Activated naive CD4-positive, alpha-beta T cell treated with anti-CD3 and anti-CD28 coated beads, Interleukin-2, amount 50 U/mL, for 72 hours (primary cell): ENCODE data around the gene SMYD3. TPM values are rescaled to one million over a fixed set of nuclear protein-coding genes. Genes with fewer than 3 reads are reported as not detected.

Experiments used
- ATAC-seq, 2 donors: fragments of 150-1000 bp; cut with Tn5 transposase; 2 replicates each; pipeline ENCODE4 v1.10.0; 2021; ENCODE audit warnings: mild to moderate bottlenecking in 2 of 2, moderate library complexity in 2 of 2
- DNase-seq, 2 donors: peaks; one replicate each; pipeline ENCODE4 v3.0.0; 2021 to 2022; ENCODE audit warnings: low spot score in 2 of 2
- H3K27ac Mint-ChIP-seq, 2 donors: one replicate each; pipeline ENCODE4 v1.8.0; 2022; ENCODE audit warnings: mild to moderate bottlenecking in 2 of 2, mixed read lengths in 2 of 2
- H3K36me3 Mint-ChIP-seq, 2 donors: one replicate each; pipeline ENCODE4 v1.8.0; 2022; ENCODE audit warnings: mixed read lengths in 2 of 2
- H3K9me3 Mint-ChIP-seq, 2 donors: one replicate each; pipeline ENCODE4 v1.8.0; 2022; ENCODE audit warnings: mixed read lengths in 2 of 2
- total RNA-seq, 2 donors: library from RNA; stranded (reverse); gene quantifications; one replicate each; pipeline ENCODE4 v1.2.3, GENCODE V29; 2022

SMYD3 gene
- total RNA-seq, 2 donors from 2014 or later = 18.5 to 30.1 TPM

DNA sequence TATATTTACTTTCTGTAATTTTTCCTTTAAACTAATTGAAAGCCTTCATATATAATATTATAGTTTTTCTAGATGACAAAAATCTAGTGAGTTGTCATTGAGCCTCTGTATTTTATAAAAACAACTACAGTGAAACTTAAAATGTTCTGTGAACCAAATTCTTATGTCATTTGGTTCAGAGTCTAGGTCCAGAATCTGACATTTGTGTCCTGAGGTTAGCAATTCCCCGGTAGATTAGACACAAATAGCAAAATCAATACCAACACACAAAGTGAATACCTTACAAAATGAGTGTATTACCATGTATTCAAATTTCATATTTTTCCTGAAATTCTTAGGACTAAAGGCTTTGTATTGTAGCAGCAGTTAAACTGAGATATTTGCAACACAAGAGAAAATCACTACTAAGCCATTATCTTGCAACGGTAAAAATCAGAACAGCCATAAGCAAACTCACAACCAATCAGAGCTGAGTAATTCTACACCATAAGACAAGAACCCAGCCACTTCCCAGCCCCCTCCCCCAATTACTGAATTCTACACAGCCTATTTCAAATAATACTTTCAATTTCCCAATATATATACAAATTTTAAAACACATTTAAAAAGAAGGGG is 573.5 kb downstream of the SMYD3 start:
- DNase-seq (no peak), ATAC-seq (no peak)
- Mint-ChIP-seq H3K36me3 (no peaks in the 10 kb centered on the region), H3K27ac (no peak overlapping the region), H3K9me3 (no peaks in the 10 kb centered on the region)

- DNase-seq (no peak), ATAC-seq (no peak)
- H3K36me3 Mint-ChIP-seq = peaks cover 0 to 4% of the 10 kb centered on the region in 2 donors
Measured at GRCh38 chr1:245932302-245932972, 574.6 kb downstream of the SMYD3 start.

GRCh38 chr1:245931450-245931849 is 575.6 kb downstream of the SMYD3 start:
- ATAC-seq (no peak), DNase-seq (no peak)
- H3K27ac Mint-ChIP-seq = no peak overlapping the region
- no peaks in the 10 kb centered on the region for H3K9me3 Mint-ChIP-seq
- H3K36me3 Mint-ChIP-seq = peaks cover 0 to 7% of the 10 kb centered on the region in 2 donors

More at GRCh38 chr1:245932302-245932972, 574.6 kb downstream of the SMYD3 start:
- Mint-ChIP-seq H3K9me3 (no peaks in the 10 kb centered on the region), H3K27ac (no peak overlapping the region)

GRCh38 chr1:245929224-245929623 is 577.9 kb downstream of the SMYD3 start:
- DNase-seq = no peak
- Mint-ChIP-seq H3K36me3 (peaks cover 5 to 7% of the 10 kb centered on the region in 2 donors), H3K9me3 (peaks cover 0 to 3% of the 10 kb centered on the region in 2 donors), H3K27ac (no peak overlapping the region)
- ATAC-seq = no peak

GRCh38 chr1:245926888-245927287 is 580.2 kb downstream of the SMYD3 start:
- H3K36me3 Mint-ChIP-seq = peaks cover 5 to 15% of the 10 kb centered on the region in 2 donors
- peaks cover 0 to 3% of the 10 kb centered on the region in 2 donors for H3K9me3 Mint-ChIP-seq
- ATAC-seq (no peak), DNase-seq (no peak)
- H3K27ac Mint-ChIP-seq = no peak overlapping the region

DNA sequence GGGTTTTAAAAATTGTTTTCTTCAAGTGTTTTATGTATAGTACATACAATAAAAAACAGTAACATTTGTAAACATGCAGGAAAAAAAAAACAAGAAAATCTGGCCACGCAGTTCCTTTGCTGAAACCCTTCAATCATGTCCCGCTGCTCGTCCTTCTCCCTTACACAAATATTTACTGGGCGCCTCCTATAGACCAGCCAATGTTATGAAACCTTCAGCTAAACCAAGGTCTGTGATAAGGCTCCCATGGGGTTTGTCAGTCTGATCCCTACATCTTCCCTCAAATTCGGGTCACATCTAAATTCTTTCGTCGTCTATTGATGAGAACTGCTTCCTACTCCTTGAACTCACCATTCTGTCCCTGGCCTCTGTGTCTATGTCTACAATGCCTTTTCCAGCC is 583.9 kb downstream of the SMYD3 start:
- H3K27ac Mint-ChIP-seq = no peak overlapping the region
- no peak for DNase-seq
- no peak for ATAC-seq
- H3K36me3 Mint-ChIP-seq = peaks cover 5 to 21% of the 10 kb centered on the region in 2 donors
- peaks cover 0 to 8% of the 10 kb centered on the region in 2 donors for H3K9me3 Mint-ChIP-seq

DNA sequence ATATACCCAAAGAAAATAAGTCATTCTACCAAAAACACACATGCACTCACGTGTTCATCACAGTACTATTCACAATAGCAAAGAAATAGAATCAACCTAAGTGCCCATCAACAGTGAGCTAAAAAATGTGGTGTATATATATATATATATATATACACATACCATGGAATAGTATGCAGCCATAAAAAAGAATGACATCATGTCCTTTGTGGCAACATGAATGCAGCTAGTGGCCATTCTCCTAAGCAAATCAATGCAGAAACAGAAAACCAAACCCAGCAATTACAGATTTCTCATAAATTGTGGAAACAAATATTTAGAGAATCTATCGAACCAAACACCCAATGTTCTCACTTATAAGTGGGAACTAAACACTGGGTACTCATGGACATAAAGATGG is 585.7 kb downstream of the SMYD3 start:
- H3K36me3 Mint-ChIP-seq = peaks cover 5 to 14% of the 10 kb centered on the region in 2 donors
- no peak overlapping the region for H3K27ac Mint-ChIP-seq
- DNase-seq (no peak), ATAC-seq (no peak)
- H3K9me3 Mint-ChIP-seq = peaks cover 0 to 8% of the 10 kb centered on the region in 2 donors

DNA sequence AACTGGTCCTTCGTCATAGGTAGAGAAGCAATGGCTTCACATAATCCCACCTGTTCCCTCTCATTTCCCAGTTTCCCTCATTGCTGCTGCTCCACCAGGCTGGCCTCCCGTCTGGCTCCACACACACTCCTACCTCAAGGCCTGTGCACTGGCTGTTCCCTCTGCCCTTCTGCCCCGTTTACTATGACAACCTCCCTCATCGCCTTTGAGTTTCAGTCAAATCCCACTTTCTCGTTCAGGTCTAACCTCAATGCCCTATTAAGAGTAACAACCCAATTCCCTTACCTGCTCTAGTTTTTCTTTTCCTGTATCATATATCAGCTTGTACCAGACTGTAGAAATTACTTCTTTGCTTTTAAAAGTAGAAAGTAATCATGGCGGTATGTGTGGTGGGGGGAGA is 589.7 kb downstream of the SMYD3 start:
- no peak for DNase-seq
- Mint-ChIP-seq H3K9me3 (peaks cover 4 to 10% of the 10 kb centered on the region in 2 donors), H3K27ac (no peak overlapping the region), H3K36me3 (peaks cover 6 to 14% of the 10 kb centered on the region in 2 donors)
- no peak for ATAC-seq

- Mint-ChIP-seq H3K36me3 (peaks cover 6 to 20% of the 10 kb centered on the region in 2 donors), H3K27ac (no peak overlapping the region), H3K9me3 (peaks cover 4 to 10% of the 10 kb centered on the region in 2 donors)
- DNase-seq (no peak), ATAC-seq (no peak)
Measured at GRCh38 chr1:245915841-245916240, 591.2 kb downstream of the SMYD3 start.

- H3K9me3 Mint-ChIP-seq = peaks cover 4 to 6% of the 10 kb centered on the region in 2 donors
- DNase-seq (no peak), ATAC-seq (no peak)
- peaks cover 6 to 17% of the 10 kb centered on the region in 2 donors for H3K36me3 Mint-ChIP-seq
- no peak overlapping the region for H3K27ac Mint-ChIP-seq
Measured at GRCh38 chr1:245915406-245915805, 591.7 kb downstream of the SMYD3 start.

- ATAC-seq (no peak), DNase-seq (no peak)
- Mint-ChIP-seq H3K9me3 (no peaks in the 10 kb centered on the region), H3K27ac (no peak overlapping the region), H3K36me3 (peaks cover 0 to 15% of the 10 kb centered on the region in 2 donors)
Measured at GRCh38 chr1:245908543-245908942, 598.5 kb downstream of the SMYD3 start.

- Mint-ChIP-seq H3K36me3 (peaks cover 7 to 19% of the 10 kb centered on the region in 2 donors), H3K9me3 (peaks cover 0 to 4% of the 10 kb centered on the region in 2 donors), H3K27ac (no peak overlapping the region)
- ATAC-seq = no peak
- DNase-seq = no peak
Measured at GRCh38 chr1:245906207-245906606, 600.9 kb downstream of the SMYD3 start.

DNA sequence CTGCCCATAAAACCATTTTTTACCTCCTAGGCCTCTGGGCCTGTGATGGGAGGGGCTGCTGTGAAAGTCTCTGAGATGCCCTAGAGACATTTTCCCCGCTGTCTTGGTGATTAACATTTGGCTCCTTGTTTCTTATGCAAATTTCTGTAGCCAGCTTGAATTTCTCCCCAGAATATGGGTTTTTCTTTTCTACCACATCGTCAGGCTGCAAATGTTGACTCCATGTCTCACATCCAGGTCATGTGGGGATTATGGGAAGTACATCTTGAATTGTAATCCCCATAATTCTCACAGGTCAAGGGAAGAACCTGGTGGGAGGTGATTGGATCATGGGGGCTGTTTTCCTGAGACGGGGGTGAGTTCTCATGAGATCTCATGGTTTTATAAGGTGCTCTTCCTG is 603.2 kb downstream of the SMYD3 start:
- DNase-seq (no peak), ATAC-seq (no peak)
- peaks cover 0 to 11% of the 10 kb centered on the region in 2 donors for H3K9me3 Mint-ChIP-seq
- H3K27ac Mint-ChIP-seq = no peak overlapping the region
- peaks cover 7 to 27% of the 10 kb centered on the region in 2 donors for H3K36me3 Mint-ChIP-seq

- peaks cover 0 to 11% of the 10 kb centered on the region in 2 donors for H3K9me3 Mint-ChIP-seq
- H3K36me3 Mint-ChIP-seq = peaks cover 7 to 20% of the 10 kb centered on the region in 2 donors
- DNase-seq (no peak), ATAC-seq (no peak)
- no peak overlapping the region for H3K27ac Mint-ChIP-seq
Measured at GRCh38 chr1:245901565-245901964, 605.5 kb downstream of the SMYD3 start.

DNA sequence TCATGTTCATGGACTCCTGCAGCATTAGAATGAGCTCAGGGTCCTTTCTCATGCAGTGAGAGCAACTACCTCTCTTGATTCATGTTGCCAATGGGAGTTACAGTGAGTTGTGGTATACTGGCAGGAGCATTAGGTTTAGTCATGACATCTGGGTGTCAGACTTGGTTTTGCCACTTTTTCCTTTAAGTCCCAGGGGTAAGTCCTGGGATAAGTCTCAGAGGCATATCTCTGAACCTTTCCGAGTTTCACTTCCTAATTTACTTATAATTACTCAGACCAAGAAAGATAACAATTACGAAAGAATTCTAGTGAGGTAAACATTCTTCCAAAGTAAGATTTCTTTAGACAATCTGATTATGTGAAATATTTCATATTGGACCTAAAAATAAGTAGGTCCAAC is 606.0 kb downstream of the SMYD3 start:
- peaks cover 7 to 20% of the 10 kb centered on the region in 2 donors for H3K36me3 Mint-ChIP-seq
- DNase-seq (no peak), ATAC-seq (no peak)
- H3K27ac Mint-ChIP-seq = no peak overlapping the region
- peaks cover 0 to 11% of the 10 kb centered on the region in 2 donors for H3K9me3 Mint-ChIP-seq

GRCh38 chr1:245898581-245898980 is 608.5 kb downstream of the SMYD3 start:
- Mint-ChIP-seq H3K27ac (no peak overlapping the region), H3K9me3 (peaks cover 0 to 20% of the 10 kb centered on the region in 2 donors)

GRCh38 chr1:245896258-245896657 is 610.8 kb downstream of the SMYD3 start:
- DNase-seq (no peak), ATAC-seq (no peak)
- H3K9me3 Mint-ChIP-seq = peaks cover 0 to 19% of the 10 kb centered on the region in 2 donors
- peaks cover 7 to 33% of the 10 kb centered on the region in 2 donors for H3K36me3 Mint-ChIP-seq
- H3K27ac Mint-ChIP-seq = no peak overlapping the region

More at GRCh38 chr1:245898581-245898980, 608.5 kb downstream of the SMYD3 start:
- no peak for DNase-seq
- H3K36me3 Mint-ChIP-seq = peaks cover 10 to 40% of the 10 kb centered on the region in 2 donors
- no peak for ATAC-seq
